GM12892 (cell line): ENCODE data around the gene GPR132.

Source experiments
- DNase-seq: peaks from one replicate; pipeline ENCODE4 v3.0.0; 2011; ENCODE audit not compliant: insufficient read length
- FAIRE-seq: peaks from 2 replicates; lab custom pipeline; 2011; peaks lifted over from hg19 to GRCh38; lab: Jason Lieb, UNC
- POLR2A ChIP-seq: IDR thresholded peaks from 2 replicates; pipeline ENCODE4 v1.6.1; 2011; ENCODE audit warnings: low read depth, low read length, control low read depth
- POLR2AphosphoS5 ChIP-seq: IDR thresholded peaks from 2 replicates; pipeline ENCODE4 v1.6.1; 2011; ENCODE audit warnings: low read depth, low read length, control low read depth
- TAF1 ChIP-seq: IDR thresholded peaks from 2 replicates; pipeline ENCODE4 v1.6.1; 2011; ENCODE audit warnings: low read depth, mild to moderate bottlenecking, control low read depth, low read length, borderline replicate concordance

Gene GPR132

GRCh38 chr14:105055334-105055733 lies 9.9 kb downstream of the GPR132 start:
- DNase-seq (no peak), FAIRE-seq (no peak)
- TF ChIP-seq POLR2A (no peak; the same call in 1 of the 2 replicates), TAF1 (no peak), POLR2AphosphoS5 (no peak; the same call in none of the 2 replicates)

DNA sequence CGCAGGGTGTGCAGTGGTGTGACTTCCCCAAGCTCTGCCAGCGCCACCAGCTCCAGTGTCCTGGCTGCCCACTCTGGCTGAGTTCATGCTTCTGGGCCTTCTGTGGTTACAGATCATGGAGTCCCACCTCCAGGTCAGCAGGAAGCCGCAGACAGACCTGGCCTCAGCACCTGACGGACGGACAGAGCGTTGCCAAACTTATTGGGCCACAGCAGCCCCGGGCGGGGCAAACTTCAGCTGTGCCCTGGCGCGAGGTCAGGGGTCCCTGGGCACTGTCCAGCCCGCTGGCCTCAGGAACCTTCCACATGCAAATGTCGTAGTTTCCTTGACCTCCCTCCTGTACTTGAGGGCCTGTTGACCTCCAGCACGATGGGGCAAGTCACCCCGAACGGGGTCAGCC lies 11.2 kb downstream of the GPR132 start:
- DNase-seq: no peak
- no peak for FAIRE-seq
- TF ChIP-seq POLR2A: peak; percentile 35; the same call in 1 of the 2 replicates
- no peak for TF ChIP-seq POLR2AphosphoS5
- TF ChIP-seq TAF1: no peak

DNA sequence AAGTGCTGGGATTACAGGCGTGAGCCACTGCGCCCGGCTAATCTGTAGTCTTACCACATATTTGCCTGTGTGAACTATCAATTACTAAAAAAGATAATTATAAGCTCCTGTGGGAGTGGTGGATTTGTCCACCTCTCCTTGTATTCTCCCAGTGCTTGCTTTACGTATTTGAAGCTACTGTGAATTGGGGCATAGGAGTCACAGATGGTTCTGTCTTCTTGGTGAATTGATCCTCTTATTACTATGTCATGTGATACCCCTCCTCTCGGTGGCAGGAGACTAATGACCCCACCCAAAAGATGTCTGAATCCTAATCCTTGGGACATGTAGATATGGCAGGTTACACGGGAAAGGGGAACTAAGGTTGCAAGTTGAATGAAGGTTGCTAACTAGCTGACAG lies 11.8 kb downstream of the GPR132 start:
- TF ChIP-seq POLR2A: no peak
- no peak for TF ChIP-seq TAF1
- TF ChIP-seq POLR2AphosphoS5: no peak
- FAIRE-seq: no peak
- no peak for DNase-seq

- DNase-seq: no peak
- TF ChIP-seq POLR2A: no peak
- TF ChIP-seq POLR2AphosphoS5: no peak
- no peak for TF ChIP-seq TAF1
- FAIRE-seq: no peak
These were observed 13.1 kb downstream of the GPR132 start for GRCh38 chr14:105052110-105052458.

DNA sequence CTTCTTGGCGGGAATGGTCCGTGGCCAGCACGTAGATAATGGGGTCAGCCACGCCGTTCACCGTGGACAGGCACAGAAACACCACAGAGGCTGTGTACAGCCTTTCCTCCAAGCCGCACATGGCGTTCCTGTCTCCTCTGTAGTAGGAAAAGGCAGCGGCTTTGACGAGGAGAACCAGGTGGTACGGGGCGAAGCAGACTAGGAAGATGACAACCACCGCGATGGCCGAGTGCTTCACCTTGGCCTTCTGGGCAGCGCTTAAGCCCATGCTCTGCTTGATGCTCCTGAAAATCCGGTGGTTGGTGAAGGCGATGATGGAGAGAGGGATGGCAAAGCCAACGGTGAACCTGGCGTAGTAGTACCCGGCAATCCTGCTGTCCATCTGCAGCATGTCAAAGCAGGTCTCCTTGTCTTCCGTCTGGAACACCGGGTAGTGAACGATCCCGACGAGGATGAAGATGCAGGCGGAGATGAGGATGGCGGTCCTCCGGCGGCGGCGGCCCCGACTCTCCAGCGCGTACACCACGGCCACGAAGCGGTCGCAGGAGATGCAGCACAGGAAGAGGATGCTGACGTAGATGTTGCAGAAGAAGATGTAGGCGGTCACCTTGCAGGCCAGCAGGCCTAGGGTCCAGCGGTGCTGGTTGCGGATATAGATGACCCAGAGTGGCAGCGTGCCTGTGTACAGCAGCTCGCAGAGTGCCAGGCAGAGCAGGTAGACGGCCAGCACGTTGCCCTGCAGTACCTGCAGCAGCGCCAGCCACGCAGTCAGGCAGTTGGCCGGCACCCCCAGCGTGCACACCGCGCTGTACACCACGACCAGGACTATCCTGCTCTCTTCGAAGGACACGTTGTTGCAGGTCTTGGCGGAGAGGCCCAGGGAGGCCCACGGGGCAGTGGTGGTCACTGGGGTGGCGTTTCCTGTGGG lies 13.8 kb downstream of the GPR132 start:
- DNase-seq (no peak), FAIRE-seq (no peak)
- TF ChIP-seq TAF1: no peak
- peak; percentile 59; the same call in 1 of the 2 replicates for TF ChIP-seq POLR2AphosphoS5
- peak; percentile 43 for TF ChIP-seq POLR2A

GRCh38 chr14:105050551-105050897 lies 14.7 kb downstream of the GPR132 start:
- no peak for DNase-seq
- no peak for TF ChIP-seq TAF1
- TF ChIP-seq POLR2AphosphoS5: peak; percentile 54; the same call in 1 of the 2 replicates

DNA sequence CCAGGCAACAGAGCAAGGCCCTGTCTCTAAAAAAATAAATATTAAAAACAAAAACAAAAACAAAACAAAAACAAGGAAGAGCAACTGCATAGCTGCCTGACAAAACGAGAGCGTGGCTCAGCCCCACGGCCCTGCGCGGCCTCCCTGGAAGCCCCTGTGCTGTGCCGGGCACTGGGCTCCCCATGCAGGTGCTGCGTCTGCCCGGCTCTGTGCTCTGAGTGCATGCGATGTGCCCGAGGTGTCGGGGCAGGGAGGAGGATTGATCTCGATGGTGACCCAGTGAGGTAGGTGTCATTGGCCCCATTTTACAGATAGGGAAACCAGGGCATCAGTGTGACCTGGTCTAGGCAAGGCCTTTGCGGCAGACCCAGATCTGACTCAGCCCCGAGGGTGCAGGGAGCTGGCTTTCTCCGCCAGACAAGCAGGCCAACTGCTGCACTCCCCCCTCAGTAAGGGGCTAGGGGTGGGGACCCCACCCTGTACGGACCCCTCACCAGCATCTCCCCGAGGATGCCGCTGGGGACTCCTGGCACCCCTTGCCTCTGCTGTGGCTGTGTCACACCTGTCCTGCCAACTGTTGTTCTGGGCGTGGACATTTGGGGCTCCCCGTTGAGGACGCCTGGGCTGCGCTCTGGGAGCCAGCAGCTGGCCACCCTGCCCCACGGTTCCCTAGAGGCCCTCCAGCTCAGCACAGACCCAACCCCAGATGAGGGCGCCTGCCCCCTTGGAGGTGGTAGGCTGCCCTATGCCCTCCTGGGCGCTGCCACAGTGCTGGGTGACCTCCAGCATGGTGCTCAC lies 15.3 kb downstream of the GPR132 start:
- FAIRE-seq: no peak
- TF ChIP-seq POLR2AphosphoS5: peak; percentile 73
- TF ChIP-seq TAF1: no peak
- peak; percentile 66; the same call in 1 of the 2 replicates for TF ChIP-seq POLR2A
- DNase-seq: no peak

More at GRCh38 chr14:105050551-105050897, 14.7 kb downstream of the GPR132 start:
- no peak for FAIRE-seq

DNA sequence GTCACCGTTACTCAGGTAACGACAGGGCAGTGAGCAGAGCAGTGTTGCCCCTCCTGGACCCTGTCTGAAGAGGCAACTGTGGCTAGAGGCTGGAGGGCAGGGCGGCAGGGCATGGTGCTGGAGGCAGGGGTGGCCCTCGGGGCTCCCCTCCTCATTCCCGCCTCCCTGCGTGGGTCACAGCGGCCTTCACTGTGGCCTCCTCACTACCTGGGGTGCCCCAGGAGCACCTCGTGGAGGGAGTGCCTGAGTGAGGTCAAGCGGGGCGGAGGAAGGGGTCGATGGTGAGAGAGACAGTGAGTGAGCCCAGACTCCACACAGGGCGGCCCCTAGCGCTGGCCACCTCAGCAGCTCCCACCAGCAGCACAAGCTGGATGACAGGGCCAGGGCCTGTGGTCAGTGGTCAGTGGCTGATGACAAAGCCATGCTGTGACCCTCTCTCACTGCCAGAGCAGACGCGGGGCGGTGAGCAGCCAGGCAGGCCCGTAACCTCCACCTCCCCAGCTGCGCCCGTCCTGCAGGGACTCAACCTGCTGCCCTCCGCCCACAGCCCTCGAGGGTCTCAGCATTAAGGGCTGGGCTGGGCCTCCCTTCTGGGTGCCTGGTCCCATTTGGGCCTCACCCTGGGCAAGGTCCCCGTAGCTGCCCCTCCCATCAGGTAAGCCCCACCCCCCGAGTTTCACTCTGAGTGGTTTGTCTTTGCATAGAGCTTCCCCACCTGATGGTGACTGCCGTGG lies 17.8 kb downstream of the GPR132 start:
- FAIRE-seq (peak; percentile 14), DNase-seq (no peak)
- TF ChIP-seq POLR2A (peak; percentile 49; the same call in 1 of the 2 replicates), POLR2AphosphoS5 (peak; percentile 90), TAF1 (no peak)

GRCh38 chr14:105046891-105047282 lies 18.3 kb downstream of the GPR132 start:
- DNase-seq: no peak
- TF ChIP-seq POLR2AphosphoS5 (no peak), POLR2A (no peak), TAF1 (no peak)
- FAIRE-seq: no peak

DNA sequence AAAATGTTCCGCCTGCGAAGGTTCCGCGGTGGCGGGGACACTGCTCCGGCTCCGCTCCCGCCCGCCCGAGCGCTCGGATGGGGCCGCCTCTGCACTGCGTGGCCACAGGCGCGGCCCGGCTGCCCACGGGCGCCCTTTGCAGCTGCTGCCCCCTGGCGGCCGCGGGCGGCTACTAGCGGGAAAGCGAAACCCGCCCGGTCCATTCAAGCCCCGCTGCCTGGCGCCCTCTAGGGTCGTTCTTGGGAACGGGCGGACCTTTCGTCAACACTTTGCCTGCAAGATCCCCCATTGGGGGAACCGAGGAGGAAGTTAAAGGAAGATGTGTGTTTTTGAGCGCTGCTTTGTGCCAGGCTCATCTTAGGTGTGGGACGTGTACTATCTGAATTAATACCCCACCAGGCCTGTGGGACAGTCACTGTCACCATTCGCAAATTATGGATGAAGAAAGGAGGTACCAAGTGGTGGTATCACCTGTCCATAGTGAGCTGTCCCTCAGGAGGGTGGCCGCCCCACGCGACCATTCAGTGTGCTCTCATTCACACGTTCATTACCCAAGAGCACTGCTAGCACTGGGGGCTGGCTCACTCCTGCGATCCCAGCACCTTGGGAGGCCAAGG lies 19.4 kb downstream of the GPR132 start:
- peak; percentile 93 for FAIRE-seq
- peak; percentile 93 for DNase-seq
- TF ChIP-seq POLR2AphosphoS5 (no peak; the same call in 1 of the 2 replicates), POLR2A (no peak)

- FAIRE-seq (no peak), DNase-seq (no peak)
- TF ChIP-seq TAF1: no peak
- no peak for TF ChIP-seq POLR2AphosphoS5
- no peak for TF ChIP-seq POLR2A
These were observed 21.6 kb downstream of the GPR132 start for GRCh38 chr14:105043641-105044040.
